Stimulated activated CD4-positive, alpha-beta T cell treated with anti-CD3 and anti-CD28 coated beads, TNF-alpha, amount 100 ng/mL, for 24 hours (primary cell): Measurements from ENCODE around the gene GALNT2.

Experiments used
- DNase-seq, 3 experiments: peaks; one replicate each; pipeline ENCODE4 v3.0.0-alpha.2; 2020; ENCODE audit warnings: low read depth in 3 of 3

The GALNT2 gene

DNA sequence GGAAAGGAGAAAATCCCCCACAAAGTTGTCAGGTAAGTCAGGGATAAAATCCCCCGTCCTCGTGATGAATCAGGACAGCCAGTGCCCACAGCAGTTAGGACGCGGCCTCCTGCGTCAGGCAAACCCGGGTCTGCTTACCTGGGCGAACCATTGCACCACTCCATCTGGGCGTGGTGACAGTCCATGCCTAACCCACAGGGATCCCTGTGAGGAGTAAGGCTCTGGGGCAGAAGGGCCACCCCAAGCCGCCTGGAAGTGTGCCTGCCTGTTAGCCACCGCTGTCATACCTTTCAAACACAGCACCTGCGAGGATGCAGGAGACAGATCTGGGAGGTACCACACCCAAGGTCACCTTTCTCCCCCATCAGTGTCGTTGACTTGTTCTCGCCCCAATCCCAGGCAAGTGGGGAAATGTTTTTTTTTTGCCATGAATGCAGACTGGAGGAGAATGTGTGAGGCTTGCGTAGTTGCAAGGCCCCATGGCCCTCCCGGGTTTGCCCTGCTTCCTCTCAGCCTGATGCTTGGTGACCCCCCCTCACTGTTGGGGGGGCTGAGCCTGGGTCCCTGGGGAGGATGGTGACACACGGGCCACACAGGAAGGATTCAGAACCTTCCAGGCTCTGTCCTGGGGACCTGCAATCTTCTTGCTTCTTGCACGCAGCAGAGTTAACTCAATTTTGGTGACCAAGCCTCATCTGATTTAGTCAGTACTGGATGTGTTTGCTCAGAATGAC lies 252.1 kb downstream of the GALNT2 start:
- no peak for DNase-seq

DNA sequence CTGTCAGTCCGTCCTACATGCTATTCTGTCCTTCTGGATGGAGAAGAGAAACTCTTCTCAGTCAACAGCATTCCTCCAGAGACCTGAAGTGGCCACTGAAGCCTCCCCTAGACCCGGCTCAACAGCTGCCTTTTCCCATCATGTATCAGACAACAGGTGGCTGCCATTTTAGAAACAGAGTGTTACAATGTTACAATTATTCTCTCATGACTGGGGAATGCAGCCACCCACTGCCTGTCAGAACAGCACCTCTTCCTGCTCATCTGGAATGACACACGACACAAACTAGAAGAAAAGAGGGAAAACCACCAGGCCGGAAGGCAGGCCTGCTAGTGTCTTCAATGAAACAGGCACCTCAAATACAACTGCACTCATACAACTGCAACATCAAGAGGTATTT lies 253.8 kb downstream of the GALNT2 start:
- DNase-seq: no peak

DNA sequence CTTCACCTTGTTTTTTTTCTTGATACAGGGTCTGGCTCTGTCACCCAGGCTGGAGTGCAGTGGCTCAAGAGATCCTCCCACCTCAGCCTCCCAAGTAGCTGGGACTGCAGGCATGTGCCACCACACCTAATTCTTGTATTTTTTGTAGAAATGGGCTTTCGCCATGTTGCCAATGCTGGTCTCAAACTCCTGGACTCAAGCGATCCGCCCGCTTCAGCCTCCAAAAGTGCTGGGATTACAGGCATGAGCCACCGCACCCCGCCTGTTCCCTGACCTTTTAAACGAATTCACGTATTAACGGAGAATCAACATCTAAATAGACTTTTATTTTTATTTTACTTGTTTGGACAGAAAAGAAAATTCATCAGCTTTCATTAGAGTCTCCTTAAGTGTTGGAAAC lies 254.3 kb downstream of the GALNT2 start:
- DNase-seq: no peak

DNA sequence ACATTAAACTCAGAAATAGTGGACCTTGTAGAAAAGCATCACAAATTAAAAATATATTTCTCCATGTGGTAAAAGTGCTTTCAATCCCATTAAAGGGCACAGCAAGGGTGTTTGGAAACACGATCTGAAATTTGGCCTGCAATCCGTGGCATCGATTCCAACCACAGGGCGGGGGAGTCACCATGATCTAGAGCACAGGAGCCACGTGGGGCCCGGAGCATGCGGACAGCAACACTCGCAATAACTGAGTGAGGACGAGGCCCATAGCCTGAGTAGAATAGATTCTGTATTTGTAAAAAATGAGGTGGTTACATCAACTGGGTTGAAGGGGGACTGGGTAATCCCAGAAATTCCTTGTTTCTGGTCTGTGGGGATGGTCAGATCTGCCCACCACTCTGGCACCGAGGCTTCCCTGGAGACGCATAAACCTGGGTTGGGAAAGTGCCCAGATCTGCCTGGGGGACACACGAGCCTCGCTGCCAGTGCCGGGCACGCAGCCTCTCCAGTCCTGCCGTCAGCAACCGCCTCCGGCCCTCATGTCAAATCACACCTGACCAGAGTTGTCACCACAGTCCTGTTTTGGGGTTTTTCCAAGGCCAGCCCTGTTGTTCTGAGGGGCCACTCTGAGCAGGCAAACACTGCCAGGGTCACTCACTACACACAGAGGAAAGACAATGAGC lies 254.8 kb downstream of the GALNT2 start:
- no peak for DNase-seq

DNA sequence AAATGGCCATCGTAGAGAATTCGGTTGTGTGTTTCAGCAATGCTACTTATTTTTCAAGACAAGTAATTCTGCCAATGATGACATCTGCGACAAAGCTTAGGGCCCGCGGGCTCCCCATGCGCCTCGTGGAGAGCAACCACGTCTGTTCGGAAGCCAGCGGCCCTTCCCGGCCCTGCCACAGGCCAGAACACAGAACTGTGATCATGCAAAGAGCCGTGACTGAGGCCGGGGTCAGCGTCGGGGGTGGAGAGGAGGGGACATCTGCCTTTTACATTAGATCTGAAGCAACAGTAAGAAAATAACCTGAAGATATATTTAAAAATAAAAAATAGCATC lies 255.4 kb downstream of the GALNT2 start:
- no peak for DNase-seq

DNA sequence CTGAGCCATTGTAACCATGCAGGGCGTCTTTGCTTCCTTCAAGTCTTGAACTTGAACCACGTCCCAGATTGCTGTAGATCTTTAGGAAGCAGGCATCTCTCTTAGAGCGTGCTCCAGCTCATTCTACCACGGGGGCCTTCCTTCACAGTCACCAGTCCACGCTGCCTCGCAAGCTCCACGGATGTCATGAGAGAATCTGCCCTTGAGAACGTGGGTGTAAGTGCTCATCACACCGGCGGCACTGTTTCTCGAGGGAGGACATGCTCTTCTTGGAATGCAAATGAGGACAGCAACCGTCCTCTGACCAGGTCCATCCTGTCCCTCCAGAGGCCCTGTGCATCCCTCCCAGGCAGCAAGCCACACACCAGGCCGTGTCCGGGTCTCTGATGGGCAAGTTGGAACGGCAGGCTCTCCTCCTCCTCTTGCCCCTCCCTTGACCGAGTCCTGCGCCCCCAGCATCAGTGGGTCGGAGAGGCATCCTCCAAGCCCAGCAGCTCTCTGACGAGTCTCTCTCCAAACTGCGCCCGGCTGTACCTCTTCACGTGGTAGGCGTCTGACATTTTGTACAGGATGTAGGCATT lies 256.0 kb downstream of the GALNT2 start:
- DNase-seq: no peak

DNA sequence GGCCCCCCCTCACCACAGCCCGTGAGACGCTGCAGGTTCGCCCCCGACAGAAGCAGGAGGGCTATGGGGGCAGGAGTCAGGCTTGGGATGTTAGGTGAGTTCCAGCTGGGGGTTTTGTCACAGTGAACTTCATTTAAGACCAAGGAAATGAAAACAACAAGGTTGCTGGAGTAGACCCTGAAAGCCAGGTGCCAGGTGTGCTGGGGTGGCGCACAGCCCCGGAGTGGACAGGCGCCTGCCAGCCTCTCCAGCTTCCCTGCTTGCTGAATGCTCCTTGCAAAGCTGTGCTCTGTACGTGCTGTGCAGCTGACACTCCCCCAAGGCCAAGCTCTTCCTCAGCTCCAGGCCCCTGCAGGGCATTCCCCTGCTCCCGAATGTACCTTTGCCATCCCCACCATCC lies 256.6 kb downstream of the GALNT2 start:
- DNase-seq: no peak

DNA sequence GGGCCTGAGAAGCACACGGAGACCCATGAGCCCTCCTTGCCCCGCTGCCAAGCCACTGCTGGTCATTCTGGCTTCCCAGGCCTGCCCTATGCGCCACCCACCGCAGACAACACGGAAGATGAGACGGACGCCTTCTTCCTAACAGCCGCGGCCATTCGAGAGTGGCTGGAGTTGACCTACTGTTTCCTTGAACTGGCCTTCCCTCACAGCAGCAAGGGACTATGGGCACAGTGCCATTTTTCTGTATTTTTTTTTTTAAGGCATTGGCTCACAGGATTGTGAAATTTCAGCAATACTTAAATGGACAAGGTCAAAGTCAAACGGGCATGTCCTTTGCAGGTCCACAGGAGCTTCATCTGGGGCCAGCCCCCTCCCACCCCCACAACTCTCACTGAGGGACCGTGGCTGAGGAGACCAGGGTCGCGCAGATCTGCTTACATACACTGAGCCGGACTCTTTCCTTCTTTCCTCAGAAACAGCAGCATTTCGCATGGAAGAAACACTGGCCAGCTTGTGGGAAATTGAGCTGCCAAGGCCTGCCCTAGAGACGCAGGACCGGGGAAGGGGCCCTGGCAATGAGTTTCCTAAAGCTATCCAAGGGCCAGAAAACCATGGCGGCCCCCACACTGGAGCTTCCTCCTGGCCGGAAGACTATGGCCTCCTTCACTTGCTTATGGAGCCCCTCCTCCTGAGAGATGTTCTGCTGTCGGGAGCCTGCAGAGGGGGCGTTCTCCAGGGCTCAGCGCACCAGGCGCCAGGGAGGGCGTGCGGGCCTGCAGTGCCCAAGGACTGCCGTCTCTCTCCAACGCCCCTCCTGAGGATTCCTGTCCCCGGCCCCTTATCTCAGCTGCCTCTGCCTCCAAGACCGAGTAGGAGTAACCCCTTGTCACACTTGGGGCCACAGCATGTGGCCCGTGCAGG lies 260.2 kb downstream of the GALNT2 start:
- no peak for DNase-seq

DNA sequence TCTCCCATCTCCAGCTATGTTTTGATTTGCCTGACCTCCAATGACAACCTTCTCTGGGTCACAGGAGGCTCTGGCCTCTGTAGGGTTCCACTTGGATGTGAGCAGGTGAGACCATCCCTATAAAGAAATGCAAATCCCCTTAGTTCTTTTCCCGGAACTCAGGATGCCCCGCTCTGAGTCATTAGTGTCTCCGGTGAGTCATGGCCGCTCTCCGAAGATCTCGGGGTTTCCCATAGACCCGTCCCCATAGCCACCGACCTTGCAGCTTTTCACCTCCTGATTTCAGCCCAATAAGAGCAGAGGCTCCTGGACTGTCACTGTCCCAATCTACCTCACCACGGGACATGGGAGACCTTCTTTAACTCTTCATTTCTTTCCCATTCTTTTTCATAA lies 260.9 kb downstream of the GALNT2 start:
- peak in 1 of 3 experiments; percentile 36 for DNase-seq

DNA sequence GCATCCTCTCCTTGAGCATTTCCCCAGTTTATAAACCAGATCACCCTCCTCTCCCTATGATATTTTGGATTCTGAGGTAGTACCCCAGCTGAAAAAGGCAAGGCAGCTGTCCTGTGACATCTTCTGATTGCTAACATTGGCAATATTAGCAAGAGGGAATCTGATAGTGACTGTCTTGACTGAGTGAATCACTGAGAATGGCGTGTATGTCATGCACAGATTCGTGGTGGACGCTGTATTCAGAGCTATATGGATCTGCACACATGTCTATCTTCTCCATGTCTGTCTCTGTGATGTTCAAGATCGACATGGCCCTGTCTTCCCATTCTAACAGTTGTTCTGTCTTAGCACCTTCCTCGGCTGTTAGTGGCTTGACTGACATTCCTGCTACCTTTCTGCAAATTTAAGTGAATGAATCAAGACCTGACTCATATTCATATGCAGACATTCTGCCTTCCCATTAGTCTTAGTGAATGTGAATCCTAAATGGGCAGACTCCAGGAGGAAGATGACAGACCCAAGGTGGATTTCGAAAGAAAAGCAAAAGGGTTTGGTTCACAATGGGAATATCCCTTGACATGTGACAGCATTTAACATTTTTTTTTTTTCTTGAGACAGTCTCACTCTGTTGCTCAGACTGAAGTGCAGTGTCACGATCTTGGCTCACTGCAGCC lies 261.4 kb downstream of the GALNT2 start:
- no peak for DNase-seq

DNA sequence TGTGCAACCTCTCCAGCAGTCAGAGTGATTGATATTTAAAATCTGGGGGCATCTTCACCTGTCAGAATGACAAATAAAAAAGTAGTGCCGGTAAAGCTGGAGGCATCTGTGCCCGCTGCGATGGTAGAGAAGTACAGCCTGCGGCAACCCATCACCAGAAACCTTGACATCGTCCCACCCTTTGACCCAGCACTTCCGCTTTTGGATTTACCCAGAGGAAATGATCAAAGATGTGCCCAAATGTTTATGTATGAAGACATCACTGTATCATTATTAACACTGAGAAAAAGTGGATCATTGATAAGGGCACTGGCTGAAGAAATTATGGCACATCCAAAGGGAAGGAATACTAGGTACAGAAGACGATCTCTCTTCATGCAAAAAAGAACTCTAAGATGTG lies 263.1 kb downstream of the GALNT2 start:
- DNase-seq: no peak
